B cell (primary cell): ENCODE data around the gene NECTIN4.

Experiments
- CTCF ChIP-seq: fragments of 200-600 bp; IDR thresholded peaks from one replicate; pipeline ENCODE4 v1.8.0; 2022; ENCODE audit warnings: antibody characterized with exemption, mild to moderate bottlenecking
- EZH2 ChIP-seq: IDR thresholded peaks from 2 replicates; pipeline ENCODE4 v1.6.1; 2012; ENCODE audit warnings: borderline replicate concordance, low read depth, mild to moderate bottlenecking, moderate library complexity, low read length; ENCODE audit not compliant: insufficient read depth, poor library complexity, severe bottlenecking

DNA sequence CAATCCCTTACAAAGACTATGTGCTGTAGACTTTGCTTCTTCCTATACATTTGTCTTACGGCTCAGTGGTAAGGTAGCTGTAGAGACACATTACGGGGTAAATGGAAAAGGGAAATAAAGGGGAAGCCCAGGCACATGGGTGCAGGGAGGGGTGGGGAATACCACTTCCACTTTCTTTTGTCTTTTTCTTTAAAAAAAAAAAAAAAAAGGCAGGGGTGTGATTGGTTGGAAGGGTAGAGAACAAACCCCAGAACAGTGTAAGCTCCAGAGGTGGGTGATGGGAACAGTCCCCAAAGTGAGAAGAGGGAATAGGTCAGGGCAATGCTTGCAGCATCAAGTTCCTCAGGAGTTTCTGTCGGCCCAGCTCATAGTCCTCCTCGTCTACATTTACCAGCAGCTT lies 32.5 kb upstream of the NECTIN4 start:
- no peak for TF ChIP-seq EZH2
- TF ChIP-seq CTCF = no peak
